GM12878 (cell line): ENCODE results near the gene LRTM1. TPM values are rescaled to one million over a fixed set of nuclear protein-coding genes. Genes with fewer than 3 reads are reported as not detected.

Source experiments
- ATAC-seq: fragments of 200-7000 bp; cut with Tn5 transposase; 3 replicates; pipeline ENCODE4 v1.9.1; 2020; ENCODE audit warnings: mild to moderate bottlenecking, moderate library complexity
- BruUV-seq: library from RNA; stranded (reverse); fragments of 400-500 nt; replicated peaks from 2 replicates; lab custom pipeline; 2021; lab: Mats Ljungman, UMichigan
- CTCF ChIA-PET: fragments of 300-600 bp; sonication (Branson Sonifier 250); formaldehyde crosslinking; extraction: SDS; loops from one replicate; lab custom pipeline; 2021; ENCODE audit warnings: inconsistent platforms; lab: Yijun Ruan, JAX
- POLR2A ChIA-PET: fragments of 350-600 bp; formaldehyde crosslinking; extraction: SDS; loops from one replicate; lab custom pipeline; 2021; ENCODE audit warnings: inconsistent platforms; lab: Charles Lee
- RAD21 ChIA-PET: fragments of 300-600 bp; sonication (Branson Sonifier 250); formaldehyde crosslinking; loops from one replicate; lab custom pipeline; 2023; ENCODE audit warnings: antibody characterized with exemption; ENCODE audit not compliant: unreplicated experiment; lab: Charles Lee
- SMC1A ChIA-PET: fragments of 300-600 bp; sonication (Branson Sonifier 250); formaldehyde crosslinking; loops from one replicate; lab custom pipeline; 2023; ENCODE audit not compliant: unreplicated experiment, uncharacterized antibody; lab: Charles Lee
- DNase-seq: peaks from one replicate; pipeline ENCODE4 v3.0.0-alpha.2; 2011; ENCODE audit warnings: low read depth, low spot score
- FAIRE-seq: peaks from 3 replicates; lab custom pipeline; 2011; peaks lifted over from hg19 to GRCh38; lab: Jason Lieb, UNC
- H2AFZ ChIP-seq: 2 replicates; pipeline ENCODE4 v1.6.0; 2011; ENCODE audit warnings: low read depth, low read length, control low read depth; ENCODE audit not compliant: control insufficient read depth
- H3K27ac ChIP-seq: 2 replicates; pipeline ENCODE4 v1.5.1; 2011; ENCODE audit warnings: control low read depth; ENCODE audit not compliant: control insufficient read depth, insufficient read depth
- H3K27me3 ChIP-seq, 2 experiments: replicated peaks in 1 of 2; 2 replicates each; pipeline versions ENCODE4 v1.6.0 to v1.6.1; 2011; ENCODE audit warnings: low read length in 1 of 2; ENCODE audit not compliant: control insufficient read depth in 2 of 2, insufficient read depth in 2 of 2
- H3K36me3 ChIP-seq, 2 experiments: 2 replicates each; pipeline ENCODE4 v1.5.1; 2011; ENCODE audit warnings: low read length in 1 of 2; ENCODE audit not compliant: control insufficient read depth in 2 of 2, insufficient read depth in 2 of 2
- H3K4me1 ChIP-seq: 2 replicates; pipeline ENCODE4 v1.6.1; 2011; ENCODE audit warnings: mild to moderate bottlenecking, low read length, moderate library complexity, mixed read lengths; ENCODE audit not compliant: control insufficient read depth, insufficient read depth
- H3K4me2 ChIP-seq: 2 replicates; pipeline ENCODE4 v1.6.0; 2011; ENCODE audit warnings: control low read depth; ENCODE audit not compliant: control insufficient read depth, insufficient read depth
- H3K4me3 ChIP-seq: fragments of 200-600 bp; sonication (generic); 2 replicates; pipeline ENCODE4 v1.5.1; 2016
- H3K79me2 ChIP-seq: 2 replicates; pipeline ENCODE4 v1.6.0; 2011; ENCODE audit warnings: low read length; ENCODE audit not compliant: control insufficient read depth, insufficient read depth
- H3K9ac ChIP-seq: 2 replicates; pipeline ENCODE4 v1.8.0; 2011; ENCODE audit warnings: low read length, control low read depth, mixed read lengths; ENCODE audit not compliant: control insufficient read depth, insufficient read depth
- H3K9me3 ChIP-seq: replicated peaks from 3 replicates; pipeline ENCODE4 v1.5.1; 2011; ENCODE audit warnings: mild to moderate bottlenecking, low read length; ENCODE audit not compliant: control insufficient read depth, insufficient read depth
- H4K20me1 ChIP-seq: 2 replicates; pipeline ENCODE4 v1.6.0; 2011; ENCODE audit not compliant: control insufficient read depth, insufficient read depth
- FOS ChIP-seq: IDR thresholded peaks from 3 replicates; pipeline ENCODE4 v1.6.1; 2011; ENCODE audit warnings: borderline replicate concordance; ENCODE audit not compliant: insufficient read length; ENCODE audit errors: extremely low read depth
- REST ChIP-seq: IDR thresholded peaks from 2 replicates; pipeline ENCODE4 v1.6.1; 2012; ENCODE audit warnings: mild to moderate bottlenecking, low read depth, low read length
- TARDBP ChIP-seq: IDR thresholded peaks from 2 replicates; pipeline ENCODE4 v1.6.1; 2016; ENCODE audit warnings: borderline replicate concordance
- WGBS: methylation state at CpG from one replicate; pipeline ENCODE4 v1.1.6; 2016; ENCODE audit warnings: low lambda C conversion rate; ENCODE audit not compliant: insufficient replicate concordance, insufficient coverage; ENCODE audit errors: missing lambda C conversion rate; 5-methylcytosine and 5-hydroxymethylcytosine counted together
- in situ Hi-C: fragments of 300-500 bp; cut with MboI; formaldehyde crosslinking; loops from 9 replicates; pipeline ENCODE4 v1.14.3; 2018; ENCODE audit warnings: mixed read lengths
- intact Hi-C: fragments of 100-400 bp; cut with micrococcal nuclease; formaldehyde crosslinking; loops from one replicate; pipeline ENCODE4 v1.14.2; 2022; ENCODE audit not compliant: unreplicated experiment
- polyA plus RNA-seq, 11 experiments: library from polyadenylated mRNA; depleted of rRNA in 4 of 11; unstranded in 6 of 11; stranded (reverse) in 5 of 11; fragments of >200 nt; fragmentation: Nextera tagmentation in 4 of 11; fragmentation: Illumina TruSeq in 1 of 11; extraction: Ambion mirVana in 4 of 11; extraction: Trizol in 1 of 11; gene quantifications; 1 replicate in 1 of 11; 2 replicates in 10 of 11; pipeline versions ENCODE4 v1.2.1 to v1.2.3, GENCODE V29; 2011 to 2016; ENCODE audit warnings: inconsistent platforms in 2 of 11, missing spikeins in 2 of 11, low read depth in 1 of 11
- total RNA-seq, 4 experiments: library from RNA; depleted of rRNA in 3 of 4; stranded (reverse); fragments of >200 nt in 3 of 4; fragmentation: Illumina TruSeq in 1 of 4; extraction: Trizol in 1 of 4; gene quantifications; 2 replicates each; pipeline versions ENCODE4 v1.2.1 to v1.2.3, GENCODE V29; 2013 to 2021

The LRTM1 gene
- total and polyA plus RNA-seq, 10 of the 15 experiments (the other 5 are each of a cell fraction or from before 2014, with no cell fraction given) = 0.08 TPM; not detected in 9

- TF ChIP-seq FOS = no peak
- no peak for TF ChIP-seq TARDBP
- TF ChIP-seq, all 136 proteins: peak for 0
Observed at GRCh38 chr3:54955496-54955895, 27.6 kb upstream of the LRTM1 start (continued).

- Histone ChIP-seq H3K27me3 (no peaks in the 10 kb centered on the region; a peak in 1 of 4 replicates), H3K36me3 (no peaks in the 10 kb centered on the region), H3K79me2 (no peaks in the 10 kb centered on the region), H3K9ac (no peak overlapping the region), H3K9me3 (no peaks in the 10 kb centered on the region), H3K4me2 (no peak overlapping the region), H2AFZ (no peak overlapping the region), H3K4me3 (no peak overlapping the region), H4K20me1 (no peaks in the 10 kb centered on the region), H3K4me1 (no peaks in the 10 kb centered on the region), H3K27ac (no peak overlapping the region)
- ChIA-PET SMC1A (no interaction called here), POLR2A (no interaction called here), RAD21 (no interaction called here), CTCF (no interaction called here)
- 32% methylated on average over 5 of the region's 5 CpGs for WGBS
- no peak for ATAC-seq
- no peak for TF ChIP-seq REST
- FAIRE-seq = no peak
- no TSS peak for BruUV-seq
- no peak for DNase-seq
- in situ Hi-C loops = no loop called here
- intact Hi-C loops = no loop called here
Observed at GRCh38 chr3:54954521-54954920, 26.7 kb upstream of the LRTM1 start.
